Measurements from ENCODE around the gene MBNL2.

MBNL2 gene

DNA sequence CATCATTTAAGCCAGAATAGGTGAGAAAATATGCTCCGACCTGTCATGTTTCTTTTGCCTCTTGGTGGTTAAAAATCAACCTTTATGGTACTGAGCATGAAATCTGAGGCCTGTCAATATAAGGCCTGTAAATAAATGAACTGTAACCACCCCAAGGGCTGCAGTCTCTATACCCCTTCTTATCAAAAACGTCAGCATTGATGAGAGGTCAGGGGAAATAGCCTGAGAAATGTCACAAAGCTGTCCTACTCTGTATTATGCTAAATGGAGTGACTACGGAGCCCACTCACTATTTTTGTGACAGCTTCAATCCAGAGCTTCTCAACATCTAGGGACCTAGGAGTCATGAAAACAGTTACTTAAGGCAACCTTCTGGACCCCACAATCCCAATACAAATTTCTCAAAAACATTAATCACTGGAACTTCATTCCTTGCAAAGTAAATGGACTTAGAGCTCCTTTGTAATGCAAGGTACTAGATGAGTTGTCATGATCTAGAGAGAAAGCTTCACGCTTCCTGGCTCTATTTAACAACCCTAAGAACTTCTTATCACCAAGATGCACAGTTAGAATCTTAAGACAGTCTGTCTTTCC lies 209.1 kb downstream of the MBNL2 start:
- DNase-seq: no peak

DNA sequence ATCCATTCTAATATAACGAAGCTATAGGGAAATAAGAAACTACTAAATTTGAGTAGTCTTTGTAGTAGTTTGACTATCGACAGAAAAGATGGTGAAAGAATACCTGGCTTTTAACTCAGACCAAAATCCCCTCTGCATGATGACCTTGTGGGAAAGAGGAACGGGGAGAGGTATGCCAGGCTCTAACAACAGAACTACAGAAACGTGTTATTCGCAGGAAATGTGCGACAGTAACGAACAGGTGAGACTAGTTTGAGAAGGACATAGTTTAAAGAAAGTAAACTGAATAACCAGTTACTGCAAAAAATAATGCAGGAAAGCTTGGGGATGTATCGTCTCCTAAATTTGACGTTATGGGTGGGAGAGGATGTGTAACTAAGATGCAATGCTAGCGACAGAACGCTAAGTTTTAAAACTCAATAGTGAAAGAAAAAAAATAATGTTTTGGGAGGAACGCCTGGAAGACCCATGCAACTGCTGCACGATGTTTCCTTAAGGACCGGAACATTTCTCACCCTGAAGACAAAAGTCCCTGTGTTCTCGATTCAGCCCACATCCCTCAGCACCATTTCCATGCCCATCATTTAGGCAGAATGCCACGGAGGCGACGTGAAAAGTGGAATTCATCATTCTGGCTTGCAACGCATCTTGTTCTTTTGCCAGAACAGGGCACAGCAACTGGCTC lies 210.2 kb downstream of the MBNL2 start:
- no peak for DNase-seq

DNA sequence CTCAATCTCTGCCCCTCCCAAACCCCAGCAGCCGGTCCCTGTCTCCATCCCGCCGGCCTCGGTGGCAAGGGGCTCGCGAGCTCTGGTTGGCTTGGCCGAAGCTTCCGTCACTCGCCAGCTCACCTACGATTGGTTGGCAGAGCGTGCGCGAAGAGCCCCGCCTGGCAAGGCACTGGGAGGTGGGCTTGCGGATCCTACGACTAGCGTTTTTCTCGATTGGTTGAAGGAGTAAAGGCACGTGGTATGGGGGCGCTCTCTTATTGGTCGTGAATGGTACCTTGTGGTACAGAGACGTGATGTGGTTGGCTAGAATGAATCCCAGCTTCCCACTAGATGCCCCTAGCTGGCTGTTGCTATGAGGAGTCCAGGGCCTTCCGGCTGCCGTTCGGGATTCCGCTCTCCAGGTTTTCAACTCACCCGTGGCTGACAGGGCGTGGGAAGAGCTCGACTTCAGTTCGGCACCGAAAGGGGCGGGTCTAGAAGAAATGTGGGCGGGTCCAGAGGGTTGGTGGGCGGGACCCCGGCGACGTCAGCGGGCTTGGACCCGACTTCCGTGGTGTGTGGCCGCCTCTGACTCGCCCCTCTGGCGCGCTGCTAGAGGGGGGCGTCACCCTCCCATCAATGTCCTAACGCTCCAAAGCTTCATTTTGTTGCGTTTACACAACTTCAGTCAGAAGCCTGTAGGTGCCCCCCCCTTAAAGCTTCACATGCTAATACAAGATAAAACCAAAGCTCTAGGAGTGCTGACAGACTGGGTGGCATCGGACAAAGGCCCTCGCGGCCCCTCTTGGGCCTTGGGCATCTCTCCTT lies 211.0 kb downstream of the MBNL2 start:
- peak; percentile 100 for DNase-seq

DNA sequence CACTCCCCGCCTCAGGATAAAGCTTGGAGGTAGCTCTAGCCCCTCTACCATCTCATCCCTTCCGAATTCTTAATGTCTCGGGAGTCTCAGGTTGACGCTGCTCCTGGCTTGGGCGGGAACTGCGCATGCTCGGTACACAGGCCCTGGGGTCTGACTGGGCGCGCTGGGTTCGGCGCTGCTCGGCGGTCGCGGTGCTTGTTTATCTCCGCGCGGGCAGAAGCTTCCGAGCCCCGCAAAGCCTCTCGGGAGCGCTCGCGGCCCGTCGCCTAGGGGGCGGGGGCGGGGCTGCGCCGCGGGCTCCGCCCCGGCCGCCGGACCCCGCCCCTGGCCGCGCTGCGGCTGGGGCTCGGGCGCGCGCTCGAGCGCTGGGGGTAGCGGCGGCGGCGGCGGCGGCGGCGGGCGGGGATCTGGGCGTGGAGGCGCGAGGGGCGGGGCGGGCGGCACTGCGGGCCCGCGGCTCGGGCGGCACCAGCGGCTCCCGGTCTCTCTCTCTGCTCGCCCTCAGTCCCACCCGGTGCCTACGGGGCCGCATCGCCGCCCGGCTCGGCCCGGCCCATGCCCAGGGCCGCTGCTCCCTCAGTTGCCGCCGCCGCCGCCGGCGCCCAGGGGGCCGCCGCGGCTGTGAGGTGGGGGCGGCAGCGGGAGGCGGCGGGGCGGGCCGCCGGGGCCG lies 211.7 kb downstream of the MBNL2 start, which contains the start of gene RAP2A:
RAP2A (plus strand) TSS at position 443 of the 670 bp plus-strand sequence. CDS start 302 bp downstream, outside the sequence.
- DNase-seq: peak; percentile 88

DNA sequence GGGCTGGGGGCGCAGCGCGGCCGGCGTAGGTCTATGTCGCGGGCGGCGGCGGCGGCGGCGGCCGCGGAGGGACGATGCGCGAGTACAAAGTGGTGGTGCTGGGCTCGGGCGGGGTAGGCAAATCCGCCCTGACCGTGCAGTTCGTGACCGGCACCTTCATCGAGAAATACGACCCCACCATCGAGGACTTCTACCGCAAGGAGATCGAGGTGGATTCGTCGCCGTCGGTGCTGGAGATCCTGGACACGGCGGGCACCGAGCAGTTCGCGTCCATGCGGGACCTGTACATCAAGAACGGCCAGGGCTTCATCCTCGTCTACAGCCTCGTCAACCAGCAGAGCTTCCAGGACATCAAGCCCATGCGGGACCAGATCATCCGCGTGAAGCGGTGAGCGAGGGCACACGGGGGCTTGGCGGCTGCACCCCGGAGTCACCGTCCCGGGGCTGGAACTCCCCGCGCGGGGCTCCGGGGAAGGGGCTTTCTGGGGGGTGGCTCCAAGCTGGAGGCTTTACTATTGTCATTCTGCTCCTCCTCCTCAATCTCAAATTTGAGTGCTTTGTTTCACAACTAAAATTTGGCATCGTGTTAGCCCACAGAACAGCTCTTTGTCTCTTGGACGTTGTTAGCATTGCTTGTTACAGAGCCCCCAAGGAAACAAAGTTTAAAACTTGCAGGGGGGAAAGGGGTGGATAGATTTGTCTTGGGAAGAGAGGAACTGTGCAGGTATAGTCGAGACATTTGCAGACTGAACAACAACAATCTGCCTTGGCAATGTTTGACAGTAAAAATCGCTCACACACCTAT lies 212.5 kb downstream of the MBNL2 start:
- DNase-seq: no peak

DNA sequence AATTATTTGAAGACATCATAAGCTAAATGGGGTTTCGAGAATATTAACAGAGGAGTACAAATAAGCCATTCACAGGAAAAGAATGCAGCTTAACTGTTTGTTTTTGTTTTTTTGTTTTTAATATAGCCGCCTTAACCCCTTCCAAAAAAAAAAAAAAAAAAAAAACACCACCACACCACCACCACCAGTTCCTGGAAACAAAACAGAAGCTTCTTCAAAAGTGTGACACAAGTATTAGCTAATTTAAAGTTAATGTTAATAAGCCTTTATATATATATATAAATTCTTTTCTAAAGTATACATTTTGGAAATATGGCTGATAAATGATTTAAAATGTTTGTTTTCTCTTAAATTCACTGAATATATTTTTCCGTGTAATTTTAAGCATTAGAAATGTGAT lies 213.2 kb downstream of the MBNL2 start:
- DNase-seq: no peak

DNA sequence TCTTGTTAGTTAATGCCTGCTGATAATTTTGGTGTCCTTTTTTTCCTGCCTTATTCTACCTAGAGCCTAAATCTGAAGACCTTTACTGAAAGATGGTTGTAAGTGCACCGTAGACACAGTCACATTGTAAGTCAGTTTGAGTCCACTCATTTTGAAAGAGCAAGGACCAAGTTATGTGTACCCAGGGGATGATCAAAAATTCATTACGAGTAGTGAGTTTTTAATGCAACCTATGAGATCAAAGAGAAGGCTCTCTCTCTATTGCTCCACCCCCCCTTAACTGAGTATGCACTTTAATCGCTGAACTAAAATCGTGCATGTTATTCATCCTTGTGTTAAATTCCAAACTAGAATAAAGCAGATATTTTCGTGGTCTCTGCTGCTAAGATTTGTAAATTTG lies 213.7 kb downstream of the MBNL2 start:
- no peak for DNase-seq

DNA sequence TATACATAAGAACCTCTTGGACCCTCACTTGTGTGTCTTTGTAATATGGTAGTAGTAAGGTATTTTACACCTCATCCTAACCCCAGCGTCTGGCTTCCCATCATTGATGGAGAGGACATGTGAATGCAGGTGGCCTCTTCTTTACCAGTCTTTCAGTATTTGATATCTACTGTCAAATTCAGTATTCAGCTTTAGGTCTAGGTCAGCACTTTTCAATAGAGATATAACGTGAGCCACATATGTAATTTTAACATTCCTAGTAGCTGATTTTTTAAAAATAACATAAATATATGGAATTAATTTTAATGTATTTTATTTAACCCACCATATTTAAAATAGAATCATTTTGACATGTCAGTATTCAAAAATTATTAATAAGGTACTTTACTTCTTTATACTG lies 214.7 kb downstream of the MBNL2 start:
- DNase-seq: no peak

DNA sequence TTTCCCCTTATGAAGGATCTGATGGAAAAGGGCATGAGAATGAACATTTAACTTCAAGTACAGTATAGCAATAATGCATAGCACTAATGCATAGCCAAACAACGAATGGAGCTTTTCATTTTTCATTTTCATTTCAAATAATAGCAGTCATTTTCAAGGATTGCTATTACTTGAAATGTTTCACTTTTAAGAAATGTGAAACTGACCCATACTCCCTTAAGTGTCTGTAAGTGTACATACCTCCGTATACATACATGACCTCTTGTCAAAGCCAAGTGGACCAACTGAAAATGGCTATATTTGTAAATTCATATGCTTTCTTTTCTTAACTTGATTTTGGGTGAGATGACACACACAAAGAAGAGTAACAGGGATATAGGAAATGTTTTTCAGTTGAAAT lies 215.6 kb downstream of the MBNL2 start:
- no peak for DNase-seq

DNA sequence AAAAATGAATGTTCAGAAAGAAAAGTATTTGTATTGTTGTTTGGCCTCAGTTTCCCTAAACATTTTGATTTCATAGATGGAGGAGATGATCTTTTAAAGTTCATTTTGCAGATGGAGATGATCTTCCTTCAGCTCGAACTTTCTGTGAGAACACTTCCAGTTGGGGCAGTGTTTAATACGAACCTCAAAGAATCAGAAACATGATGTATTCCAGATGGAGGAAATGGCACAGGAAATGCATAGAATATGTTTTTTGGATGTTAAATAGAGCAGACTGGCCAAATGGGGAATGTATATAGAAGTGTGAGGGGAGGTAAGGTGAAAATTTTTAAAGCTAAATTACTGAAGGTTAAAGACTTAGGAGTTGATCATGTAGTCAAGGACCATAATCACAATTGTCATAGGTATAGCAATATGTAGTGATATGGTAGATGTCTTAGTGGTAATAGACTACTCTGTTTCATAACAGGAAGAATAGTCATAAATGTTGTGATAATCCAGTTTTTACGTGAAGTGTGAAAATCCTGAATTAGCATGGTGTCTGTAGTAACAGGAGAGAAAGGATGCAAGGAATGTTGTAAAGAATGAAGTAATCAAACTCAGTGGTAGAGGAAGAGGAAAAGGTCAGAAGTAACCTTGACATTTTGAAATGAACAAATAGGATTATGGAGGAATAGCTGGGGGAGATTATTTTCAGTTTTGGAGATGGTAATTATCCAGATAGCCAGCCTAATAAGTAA lies 216.9 kb downstream of the MBNL2 start:
- no peak for DNase-seq

DNA sequence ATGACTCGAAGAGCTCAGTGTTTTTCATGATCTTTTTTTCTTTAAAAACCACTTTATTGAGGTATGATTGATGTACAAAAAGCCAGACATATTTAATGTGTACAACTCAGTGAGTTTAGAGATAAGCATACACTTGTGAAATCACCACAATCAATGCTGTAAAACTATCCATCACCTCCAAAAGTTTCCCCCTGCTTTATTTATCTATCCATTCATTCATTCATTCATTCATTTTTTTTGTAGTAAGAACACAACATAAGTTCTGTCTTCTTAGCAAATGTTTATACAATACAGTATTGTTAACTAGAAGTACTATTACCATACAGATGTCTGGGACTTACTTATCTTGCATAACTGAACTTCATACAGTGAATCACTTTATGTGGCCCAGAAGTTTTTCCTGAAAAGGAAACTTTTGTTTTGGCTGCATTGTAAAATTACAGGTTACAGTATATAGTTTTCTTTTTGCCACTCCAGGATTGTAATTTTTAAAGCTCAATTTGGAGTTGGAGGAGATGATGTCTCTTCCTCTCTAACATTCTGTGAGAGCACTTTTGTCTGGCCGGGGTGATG lies 218.6 kb downstream of the MBNL2 start:
- no peak for DNase-seq

DNA sequence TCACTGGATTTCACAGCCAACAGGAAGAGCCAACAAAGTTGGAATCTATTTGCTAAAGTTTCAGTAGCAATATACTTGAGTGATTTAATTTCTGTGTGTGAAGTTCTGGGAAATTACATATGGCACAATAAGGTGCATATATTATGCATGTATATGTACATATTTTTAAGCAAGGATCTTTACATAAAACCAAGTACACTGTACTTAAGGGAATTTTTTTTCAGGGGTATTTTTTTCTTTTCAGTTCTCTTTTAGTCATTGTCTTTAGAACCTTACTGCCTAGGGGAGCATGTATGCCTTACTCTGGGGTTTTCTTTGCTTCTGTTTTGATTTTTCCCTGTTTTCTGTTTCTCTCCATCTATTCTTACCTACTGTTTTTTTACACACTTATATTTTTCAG lies 219.2 kb downstream of the MBNL2 start:
- DNase-seq: no peak

Data from DMS153 (cell line).